Measurements from ENCODE around the gene RAB27A. TPM values are rescaled to one million over a fixed set of nuclear protein-coding genes. Genes with fewer than 3 reads are reported as not detected.

The RAB27A gene
- total RNA-seq, 4 donors from 2014 or later = 1.1 to 3.2 (median 1.8) TPM

DNA sequence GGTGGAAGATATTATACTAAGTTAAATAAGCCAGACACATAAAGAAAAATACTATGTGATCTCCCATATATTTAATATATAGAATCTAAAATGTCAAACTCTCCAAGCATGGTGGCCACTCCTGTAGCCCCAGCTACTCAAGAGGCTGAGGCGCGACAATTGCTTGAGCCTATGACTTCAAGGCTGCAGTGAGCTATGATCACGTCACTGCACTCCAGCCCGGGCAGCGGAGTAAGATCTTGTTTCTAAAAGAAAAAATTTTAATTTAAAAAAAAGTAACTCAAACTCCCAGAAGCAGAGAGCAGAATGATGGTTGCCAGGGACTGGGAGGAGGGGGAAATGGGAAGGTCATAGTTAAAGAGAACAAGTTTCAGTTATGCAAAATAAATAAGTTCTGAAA, 13.3 kb downstream of the RAB27A start:
- no peak for DNase-seq
- Histone ChIP-seq H3K27ac (no peak overlapping the region), H3K27me3 (no peaks in the 10 kb centered on the region), H3K4me3 (no peak overlapping the region), H3K36me3 (no peaks in the 10 kb centered on the region), H3K4me1 (no peaks in the 10 kb centered on the region), H3K9me3 (no peaks in the 10 kb centered on the region)
- TF ChIP-seq, protein P1, sequence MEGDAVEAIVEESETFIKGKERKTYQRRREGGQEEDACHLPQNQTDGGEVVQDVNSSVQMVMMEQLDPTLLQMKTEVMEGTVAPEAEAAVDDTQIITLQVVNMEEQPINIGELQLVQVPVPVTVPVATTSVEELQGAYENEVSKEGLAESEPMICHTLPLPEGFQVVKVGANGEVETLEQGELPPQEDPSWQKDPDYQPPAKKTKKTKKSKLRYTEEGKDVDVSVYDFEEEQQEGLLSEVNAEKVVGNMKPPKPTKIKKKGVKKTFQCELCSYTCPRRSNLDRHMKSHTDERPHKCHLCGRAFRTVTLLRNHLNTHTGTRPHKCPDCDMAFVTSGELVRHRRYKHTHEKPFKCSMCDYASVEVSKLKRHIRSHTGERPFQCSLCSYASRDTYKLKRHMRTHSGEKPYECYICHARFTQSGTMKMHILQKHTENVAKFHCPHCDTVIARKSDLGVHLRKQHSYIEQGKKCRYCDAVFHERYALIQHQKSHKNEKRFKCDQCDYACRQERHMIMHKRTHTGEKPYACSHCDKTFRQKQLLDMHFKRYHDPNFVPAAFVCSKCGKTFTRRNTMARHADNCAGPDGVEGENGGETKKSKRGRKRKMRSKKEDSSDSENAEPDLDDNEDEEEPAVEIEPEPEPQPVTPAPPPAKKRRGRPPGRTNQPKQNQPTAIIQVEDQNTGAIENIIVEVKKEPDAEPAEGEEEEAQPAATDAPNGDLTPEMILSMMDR (IDR thresholded peaks at IDR 0.05 in 4 of 5, conservative IDR thresholded peaks at IDR 0.05 in 1 of 5) = no peak
- TF ChIP-seq POLR2A (IDR thresholded peaks at IDR 0.05) = no peak
- intact Hi-C loops (cut with DNase I; ENCODE audit: low total_unique reads) (no loop called here), in situ Hi-C loops (cut with MboI; ENCODE audit: low sequenced_read_pairs in 4 of 4) (no loop called here)
- ATAC-seq = no peak

GRCh38 chr15:55270291-55270690, 19.3 kb downstream of the RAB27A start:
- no peak overlapping the region for H3K4me3 ChIP-seq
- in situ Hi-C loops (cut with MboI; ENCODE audit: low sequenced_read_pairs in 4 of 4) (no loop called here), intact Hi-C loops (cut with DNase I; ENCODE audit: low total_unique reads) (no loop called here)
- no peak overlapping the region for H3K27ac ChIP-seq
- no peaks in the 10 kb centered on the region for H3K9me3 ChIP-seq
- H3K27me3 ChIP-seq = no peaks in the 10 kb centered on the region
- H3K4me1 ChIP-seq = no peaks in the 10 kb centered on the region
- ATAC-seq (no peak), DNase-seq (no peak)
- no peaks in the 10 kb centered on the region for H3K36me3 ChIP-seq
- no peak for TF ChIP-seq POLR2A (IDR thresholded peaks at IDR 0.05)
- TF ChIP-seq, protein P1 (IDR thresholded peaks at IDR 0.05 in 4 of 5, conservative IDR thresholded peaks at IDR 0.05 in 1 of 5) = no peak

DNA sequence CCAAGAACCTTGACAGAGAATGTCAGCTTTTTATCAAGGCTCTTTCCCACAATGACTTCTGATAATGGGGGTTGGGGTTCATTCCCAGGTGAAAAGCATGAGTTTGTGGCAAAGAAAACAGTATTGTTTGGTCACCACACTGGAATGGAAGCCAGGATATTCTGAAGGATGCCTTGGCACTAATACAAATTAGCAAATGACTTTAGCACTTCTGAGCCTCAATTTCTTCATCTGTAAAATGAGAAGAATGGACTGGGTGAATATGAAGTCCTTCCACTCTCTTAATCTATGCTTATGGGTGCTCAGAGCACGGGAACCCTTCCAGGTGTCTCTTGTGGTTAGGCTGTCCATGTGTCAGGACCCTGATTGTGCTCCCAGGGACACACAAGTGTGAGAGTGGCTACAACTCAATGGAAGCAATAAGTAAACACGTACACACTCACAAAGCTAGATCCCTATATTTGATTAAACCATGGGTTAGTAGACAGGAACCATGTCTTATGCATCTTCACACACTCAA, 21.4 kb downstream of the RAB27A start:
- no peaks in the 10 kb centered on the region for H3K36me3 ChIP-seq
- ATAC-seq (no peak), DNase-seq (no peak)
- H3K27ac ChIP-seq = no peak overlapping the region
- H3K27me3 ChIP-seq = no peaks in the 10 kb centered on the region
- no peaks in the 10 kb centered on the region for H3K4me1 ChIP-seq
- H3K9me3 ChIP-seq = no peaks in the 10 kb centered on the region
- no peak for TF ChIP-seq POLR2A (IDR thresholded peaks at IDR 0.05)
- TF ChIP-seq, protein P1 (IDR thresholded peaks at IDR 0.05 in 4 of 5, conservative IDR thresholded peaks at IDR 0.05 in 1 of 5) = no peak
- intact Hi-C loops (cut with DNase I; ENCODE audit: low total_unique reads) (no loop called here), in situ Hi-C loops (cut with MboI; ENCODE audit: low sequenced_read_pairs in 4 of 4) (no loop called here)
- no peak overlapping the region for H3K4me3 ChIP-seq

DNA sequence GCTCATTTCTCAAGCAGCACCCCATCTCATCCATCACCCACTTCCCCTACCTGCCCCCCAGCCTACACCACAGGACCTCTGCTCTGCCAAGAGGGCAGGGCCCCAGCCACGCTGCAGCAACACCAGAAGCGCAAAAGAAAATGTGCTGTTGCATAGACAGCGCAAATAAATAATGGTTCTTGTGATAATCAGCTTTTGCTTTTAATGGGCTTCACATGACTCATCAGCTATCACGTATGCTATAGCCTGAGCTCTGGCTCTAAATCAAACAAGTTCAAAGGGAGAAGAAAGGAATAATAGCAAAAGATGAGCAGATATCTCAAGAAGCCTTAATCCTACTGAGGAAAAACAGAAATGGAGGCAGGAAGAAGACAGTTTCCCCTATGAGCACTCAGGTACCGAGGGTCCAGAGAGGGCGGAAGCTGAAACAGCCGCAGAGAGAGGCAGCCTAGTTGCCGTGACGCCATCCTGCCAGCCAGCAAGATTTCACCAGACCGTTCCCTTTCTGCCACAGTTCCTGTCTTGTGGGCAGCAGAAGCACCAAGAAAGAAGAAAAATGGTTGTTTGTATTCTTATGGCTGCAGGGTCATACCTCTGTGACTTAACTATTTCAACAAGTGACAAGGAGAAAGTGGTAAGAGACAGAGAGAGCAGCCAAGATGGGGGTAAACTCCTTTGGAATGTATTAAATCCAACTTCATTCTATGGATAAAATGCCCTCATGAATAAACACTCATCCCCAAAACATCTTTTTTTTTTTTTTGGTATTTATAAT, 22.0 kb downstream of the RAB27A start:
- TF ChIP-seq, protein P1 (IDR thresholded peaks at IDR 0.05 in 4 of 5, conservative IDR thresholded peaks at IDR 0.05 in 1 of 5) = no peak
- no peak for TF ChIP-seq POLR2A (IDR thresholded peaks at IDR 0.05)
- no peak overlapping the region for H3K4me3 ChIP-seq

More for the DNA sequence above, 22.0 kb downstream of the RAB27A start:
- no peaks in the 10 kb centered on the region for H3K36me3 ChIP-seq
- H3K4me1 ChIP-seq = no peaks in the 10 kb centered on the region
- no peaks in the 10 kb centered on the region for H3K27me3 ChIP-seq
- DNase-seq (peak in 1 of 2 donors; percentile 30), ATAC-seq (no peak)
- H3K27ac ChIP-seq = no peak overlapping the region
- intact Hi-C loops (cut with DNase I; ENCODE audit: low total_unique reads) = no loop called here
- no peaks in the 10 kb centered on the region for H3K9me3 ChIP-seq
- in situ Hi-C loops (cut with MboI; ENCODE audit: low sequenced_read_pairs in 4 of 4) = no loop called here

Measured in gastrocnemius medialis (tissue), 4 donors.